ENCODE measurements around the gene NFKB2.
A peak's percentile ranks its signal among the peaks of the same experiment; 100 is the strongest.

NFKB2 gene

DNA sequence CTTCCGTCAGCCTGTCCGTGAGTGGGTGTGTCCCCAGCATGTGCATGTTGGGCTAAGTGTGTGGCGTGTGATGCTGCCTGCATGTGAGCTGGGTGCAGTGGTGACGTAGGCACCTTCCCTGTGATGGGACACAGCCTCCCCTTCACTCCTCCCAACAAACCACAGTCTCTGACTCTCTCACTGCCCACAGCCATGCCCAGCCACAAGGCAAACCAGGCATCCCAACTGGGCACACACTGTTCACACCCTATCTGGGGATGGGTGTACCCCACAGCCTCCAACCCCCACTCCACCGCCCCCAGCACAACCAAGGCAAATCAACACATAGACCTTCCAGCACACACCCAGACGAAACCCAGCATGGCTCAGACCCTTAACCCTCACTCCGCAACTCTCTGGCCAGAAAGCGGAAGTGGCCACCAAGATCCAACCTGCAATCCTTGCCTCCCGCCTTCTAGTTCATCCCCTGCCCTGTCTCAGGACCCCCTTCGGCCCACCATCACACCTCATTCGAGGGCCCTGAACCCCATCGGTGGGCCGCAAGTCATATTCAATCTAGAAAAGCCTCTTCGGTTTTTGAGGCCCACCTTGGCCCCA lies 12.7 kb downstream of the NFKB2 start:
- H3K4me3 ChIP-seq (ENCODE audit: low read depth, low read length): no peak overlapping the region
- TF ChIP-seq CTCF (IDR thresholded peaks at IDR 0.05; ENCODE audit: borderline replicate concordance, insufficient read depth, low read depth, low read length): no peak

DNA sequence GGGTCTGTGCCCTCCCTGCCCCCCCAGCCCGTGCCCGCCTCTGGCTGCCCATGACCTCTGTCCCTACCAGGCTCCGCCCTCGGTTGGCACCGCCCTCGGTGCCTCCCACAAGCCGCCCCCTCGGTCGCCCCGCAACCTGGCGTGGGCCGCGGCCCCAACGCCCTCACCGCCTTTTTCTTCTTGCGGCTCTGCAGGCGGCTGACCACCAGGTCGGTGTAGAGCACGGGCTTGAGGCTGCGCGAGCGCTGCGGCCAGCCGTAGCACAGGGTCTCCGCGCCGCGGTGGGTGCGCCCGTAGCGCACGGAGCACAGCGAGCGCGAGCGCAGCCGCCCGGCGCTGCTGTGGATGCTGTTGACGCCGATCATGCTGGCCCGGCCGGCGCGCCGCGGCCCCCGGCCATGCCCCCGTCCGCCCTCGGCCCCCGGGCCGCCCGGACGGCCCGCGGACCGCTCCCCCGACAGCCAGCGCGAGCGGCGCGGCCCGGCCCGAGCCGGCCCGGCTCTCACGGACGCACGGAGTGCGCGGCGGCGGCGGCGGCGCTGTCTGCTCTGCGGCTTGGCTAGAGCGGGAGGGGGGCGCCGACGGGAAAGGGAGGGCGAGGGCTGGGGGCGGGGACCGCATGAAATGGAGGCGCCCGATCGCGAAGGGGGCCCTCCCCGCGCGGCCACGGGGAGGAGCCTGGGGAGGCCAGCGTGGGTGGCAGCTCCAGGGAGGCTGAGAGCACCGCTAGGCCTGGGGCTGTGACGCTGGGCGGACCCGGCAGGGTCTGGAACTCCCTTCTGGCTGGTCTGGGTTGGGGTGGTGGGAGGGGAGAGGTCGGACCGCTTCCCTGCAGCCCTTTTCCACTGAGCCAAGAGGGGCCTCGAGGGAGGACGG lies 13.5 kb downstream of the NFKB2 start:
- H3K4me3 ChIP-seq (ENCODE audit: low read depth, low read length): peak overlapping the region; percentile 19
- no peak for TF ChIP-seq CTCF (IDR thresholded peaks at IDR 0.05; ENCODE audit: borderline replicate concordance, insufficient read depth, low read depth, low read length)

GRCh38 chr10:102409604-102410428 lies 14.3 kb downstream of the NFKB2 start:
- peak overlapping the region; percentile 8 for H3K4me3 ChIP-seq (ENCODE audit: low read depth, low read length)
- TF ChIP-seq CTCF (IDR thresholded peaks at IDR 0.05; ENCODE audit: borderline replicate concordance, insufficient read depth, low read depth, low read length): no peak

DNA sequence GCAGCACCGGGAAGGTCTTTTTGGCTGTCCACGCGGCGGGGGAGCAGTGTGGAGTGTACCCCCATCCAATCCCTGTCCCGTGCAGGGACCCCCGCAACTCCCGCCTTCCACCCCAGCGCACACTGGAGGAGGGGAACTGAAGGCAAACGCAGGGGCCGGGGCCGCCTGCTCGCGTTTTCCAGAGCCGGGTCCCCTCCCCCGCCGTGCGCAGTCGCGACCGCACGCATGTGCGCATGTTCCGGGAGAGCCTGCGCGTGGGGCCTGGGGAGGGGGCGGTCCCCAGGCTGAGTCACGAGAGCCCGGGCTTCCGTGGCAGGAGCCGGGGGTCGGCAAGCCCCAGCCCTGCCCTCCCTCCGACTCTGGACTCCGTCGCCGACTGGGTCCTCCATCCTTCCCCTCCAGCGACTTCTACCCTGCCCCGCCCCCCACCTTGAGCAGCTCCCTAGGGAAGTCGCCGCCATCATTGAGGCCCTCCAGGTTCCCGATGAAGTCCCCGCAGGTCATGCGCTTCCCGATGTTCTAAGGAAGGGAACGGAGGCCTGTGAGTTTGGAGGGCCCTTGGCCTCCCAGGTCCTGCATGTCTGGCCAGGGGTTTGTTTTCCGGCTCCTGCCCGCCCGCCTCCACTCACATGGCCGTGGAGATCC lies 15.0 kb downstream of the NFKB2 start:
- peak overlapping the region; percentile 22 for H3K4me3 ChIP-seq (ENCODE audit: low read depth, low read length)
- no peak for TF ChIP-seq CTCF (IDR thresholded peaks at IDR 0.05; ENCODE audit: borderline replicate concordance, insufficient read depth, low read depth, low read length)

- TF ChIP-seq CTCF (IDR thresholded peaks at IDR 0.05; ENCODE audit: borderline replicate concordance, insufficient read depth, low read depth, low read length): no peak
- no peak overlapping the region for H3K4me3 ChIP-seq (ENCODE audit: low read depth, low read length)
Measured at GRCh38 chr10:102411341-102412255, 16.1 kb downstream of the NFKB2 start.

GRCh38 chr10:102412293-102412692 lies 16.8 kb downstream of the NFKB2 start:
- no peak for TF ChIP-seq CTCF (IDR thresholded peaks at IDR 0.05; ENCODE audit: borderline replicate concordance, insufficient read depth, low read depth, low read length)
- H3K4me3 ChIP-seq (ENCODE audit: low read depth, low read length): no peak overlapping the region
